Testis (tissue), 2 donors: Measurements from ENCODE around the gene CACNG6.

Experiments used
- CTCF ChIP-seq, 3 experiments: fragments of 450-650 bp in 2 of 3; fragments of 200-600 bp in 1 of 3; sonication (generic) in 1 of 3; IDR thresholded peaks; one replicate each; pipeline ENCODE4 v1.5.1; 2016 to 2019; ENCODE audit warnings: antibody characterized with exemption in 3 of 3, mild to moderate bottlenecking in 2 of 3, moderate library complexity in 1 of 3
- POLR2A ChIP-seq: fragments of 450-650 bp; IDR thresholded peaks from one replicate; pipeline ENCODE4 v1.6.1; 2017; ENCODE audit warnings: antibody characterized with exemption, mild to moderate bottlenecking, moderate library complexity

- TF ChIP-seq CTCF (IDR thresholded peaks at IDR 0.05) (no peak), POLR2A (no peak)
These were observed 31.2 kb upstream of the CACNG6 start for GRCh38 chr19:53960187-53960586.
